HG03159 (cell line): ENCODE results near the gene RRAGD.
"Not testable (repeated sequence)": the region's sequence is repeated elsewhere in the genome, so short reads cannot be mapped to it uniquely, and the experiment has no call there.

ENCODE experiments used
- ATAC-seq: cut with Tn5 transposase; IDR thresholded peaks from one replicate; pipeline ENCODE4 v1.9.1; 2021; ENCODE audit warnings: mild to moderate bottlenecking, moderate library complexity; ENCODE audit not compliant: unreplicated experiment

The RRAGD gene

DNA sequence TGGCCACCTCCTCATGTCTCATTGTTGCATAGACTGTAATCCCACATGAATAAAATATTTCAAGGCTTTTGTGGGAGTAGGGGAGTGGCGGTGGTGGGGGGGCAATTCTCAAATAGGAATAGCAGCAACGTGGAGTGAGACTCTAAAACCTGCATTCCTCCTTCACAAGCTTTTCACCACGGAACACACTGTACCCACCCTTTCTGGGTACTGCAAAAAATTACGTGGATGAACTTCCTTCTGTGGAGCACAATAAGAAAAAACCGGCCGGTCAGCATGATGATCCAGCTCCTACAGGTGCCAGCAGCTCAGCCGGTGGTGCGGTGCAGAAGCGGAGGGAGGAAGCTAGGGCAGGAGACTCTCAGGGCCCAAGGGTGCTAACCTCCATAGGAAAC, 930 bp upstream of the RRAGD start:
- no peak for ATAC-seq

DNA sequence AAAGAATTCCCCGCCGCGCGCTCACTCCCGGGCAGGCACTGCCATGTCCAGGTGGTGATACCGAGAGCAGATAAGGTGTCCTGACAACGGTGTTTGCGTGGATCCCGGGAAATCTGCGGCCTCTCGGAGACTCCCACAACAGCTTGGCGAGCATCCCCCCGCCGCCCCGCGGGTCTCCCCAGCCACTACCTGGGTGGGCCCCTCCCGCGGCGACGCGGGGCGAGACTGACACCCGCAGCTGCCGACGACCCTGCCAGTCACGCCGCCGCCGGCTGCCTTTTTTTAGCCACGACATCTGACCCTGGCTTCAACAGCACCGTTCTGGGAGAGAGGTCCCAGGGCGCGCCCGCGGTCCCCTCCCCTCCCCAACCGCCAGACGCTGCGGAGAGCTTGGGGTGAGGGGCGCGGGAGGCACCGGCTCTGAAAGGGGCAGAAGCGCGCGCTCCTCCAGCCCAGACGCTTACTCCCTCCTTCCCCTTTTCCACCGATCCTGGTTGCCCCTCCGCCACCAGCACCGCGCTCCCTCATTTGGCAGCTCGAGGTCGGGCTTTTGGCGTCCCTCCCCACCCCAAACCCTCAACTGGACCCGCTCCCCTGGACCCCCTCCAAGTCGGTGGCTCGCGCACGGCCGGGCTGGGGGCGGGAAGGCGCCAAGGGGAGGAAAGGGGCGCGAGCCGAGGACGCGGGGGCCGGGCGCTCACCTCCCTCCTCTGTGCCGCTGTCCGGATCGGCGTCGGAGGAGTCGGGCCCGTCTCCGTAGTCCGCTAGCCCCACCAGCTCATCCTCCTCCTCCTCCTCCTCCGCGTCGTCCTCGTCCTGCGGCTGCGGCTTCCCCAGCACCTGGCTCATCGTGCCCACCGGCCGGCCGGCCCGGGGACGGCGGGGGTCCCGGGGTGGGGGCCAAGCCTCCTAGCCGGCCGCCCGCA, 665 bp downstream of the RRAGD start:
- peak; percentile 44 for ATAC-seq

GRCh38 chr6:89410788-89411144, 1.3 kb downstream of the RRAGD start:
- peak; percentile 7 for ATAC-seq

DNA sequence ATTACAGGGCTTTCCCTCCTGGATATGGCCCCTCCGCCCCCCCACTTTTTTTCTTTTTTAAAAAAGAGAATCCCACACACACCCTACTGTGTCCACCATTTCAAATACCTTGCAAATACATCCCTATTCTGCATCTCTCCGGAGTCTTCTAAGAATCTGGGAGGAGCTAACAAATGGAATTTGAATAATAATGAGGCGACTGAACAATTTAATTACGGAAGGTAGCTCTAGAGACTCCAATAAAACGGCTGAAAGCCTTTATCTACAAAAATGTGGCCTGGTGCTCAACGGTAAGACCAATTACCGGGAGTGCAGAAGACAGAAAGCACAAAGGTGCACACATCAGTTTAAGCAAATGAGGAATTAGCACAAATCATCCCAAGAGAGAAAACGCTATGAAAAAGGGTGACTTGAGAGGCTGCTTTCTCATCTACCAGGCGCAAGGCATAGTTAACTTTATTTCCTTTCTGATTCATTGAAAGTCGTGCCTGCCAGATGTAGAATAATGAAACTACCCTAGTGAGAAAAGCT, 1.8 kb downstream of the RRAGD start:
- no peak for ATAC-seq

DNA sequence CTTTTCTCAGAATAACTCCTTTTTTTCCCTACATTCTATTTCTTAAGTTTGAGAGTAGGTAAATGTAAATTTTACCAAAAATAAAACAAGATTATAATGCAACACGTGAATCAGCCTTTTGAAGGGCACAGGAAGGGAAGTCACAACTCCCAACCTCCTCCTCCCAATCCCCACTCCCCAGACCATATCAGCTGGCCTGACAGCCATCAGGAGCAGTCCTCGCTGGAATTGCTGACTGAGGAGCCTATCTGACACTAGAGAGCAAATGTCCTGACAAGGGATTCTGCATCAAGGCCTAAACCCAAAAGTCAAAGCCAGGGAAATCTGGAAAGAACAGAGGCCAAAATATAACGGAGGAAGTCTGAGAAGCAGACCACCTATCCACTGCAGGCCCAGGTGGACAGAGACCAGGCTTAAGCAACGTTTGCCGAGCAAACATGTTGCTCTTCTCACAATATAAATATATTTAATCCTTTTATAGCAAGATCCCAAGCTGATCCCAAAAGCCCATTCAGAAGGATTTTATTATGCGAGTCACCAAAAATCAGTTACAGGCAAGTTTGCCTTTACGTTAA, 2.5 kb downstream of the RRAGD start:
- ATAC-seq, result no peak

DNA sequence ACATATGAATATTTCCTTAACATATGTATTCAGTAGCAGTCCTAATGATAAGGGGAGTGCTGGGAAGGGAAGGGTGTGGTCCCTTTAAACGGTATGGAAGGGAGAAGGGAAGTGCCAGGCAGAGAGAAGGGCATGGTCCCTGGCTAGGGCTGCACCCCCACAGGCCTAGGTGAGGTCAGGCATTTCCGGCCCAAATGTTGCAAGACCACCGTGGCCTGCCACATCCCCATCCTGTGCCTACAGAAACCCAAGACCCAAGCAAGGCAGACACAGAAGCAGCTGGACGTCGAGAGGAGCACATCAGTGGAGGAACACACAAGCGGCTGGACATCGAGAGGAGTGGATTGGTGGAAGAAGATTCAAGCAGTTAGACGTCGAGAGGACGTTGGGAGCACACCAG, 5.9 kb downstream of the RRAGD start:
- no peak for ATAC-seq

- ATAC-seq, result no peak
Observed at GRCh38 chr6:89404512-89404911, 7.6 kb downstream of the RRAGD start.

GRCh38 chr6:89402776-89403175, 9.3 kb downstream of the RRAGD start:
- ATAC-seq, result no peak

- ATAC-seq, result no peak
Observed at GRCh38 chr6:89400912-89401399, 11.1 kb downstream of the RRAGD start.

GRCh38 chr6:89400050-89400449, 12.0 kb downstream of the RRAGD start:
- ATAC-seq, result no peak

DNA sequence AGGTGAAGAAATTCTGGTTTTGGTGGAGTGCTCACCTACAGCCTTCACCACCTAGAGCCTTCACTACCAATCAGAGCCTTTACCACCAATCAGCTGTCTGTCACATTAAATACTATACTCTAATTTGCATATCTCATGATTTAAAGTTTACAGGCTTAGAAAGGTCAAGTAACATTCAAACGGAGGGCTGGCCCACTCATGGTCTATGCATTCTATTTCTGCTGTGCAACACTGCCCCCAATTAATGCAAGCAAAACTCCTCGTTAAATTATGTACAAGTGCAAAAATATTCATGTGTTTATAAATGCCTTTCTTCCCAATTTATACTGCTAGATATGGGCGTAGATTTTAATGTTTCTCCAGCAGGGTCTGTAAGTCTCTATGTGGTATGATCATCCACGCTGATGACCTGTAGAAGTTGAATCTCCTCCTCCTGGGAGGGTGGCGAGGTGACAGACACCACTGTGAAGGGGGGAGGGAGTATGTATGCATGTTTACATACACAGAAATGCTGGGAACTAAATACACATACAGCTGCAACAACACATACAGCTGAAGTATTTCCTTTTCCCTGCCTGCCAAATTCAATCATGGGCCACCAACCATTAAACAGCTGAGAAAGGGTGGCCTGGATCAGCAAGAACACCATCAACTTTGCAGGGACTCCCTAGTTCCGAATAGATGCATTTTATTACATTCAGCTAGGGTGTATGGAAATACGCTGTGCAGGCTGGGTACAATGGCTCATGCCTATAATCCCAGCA, 13.1 kb downstream of the RRAGD start:
- no peak for ATAC-seq

GRCh38 chr6:89397884-89398283, 14.2 kb downstream of the RRAGD start:
- not testable (repeated sequence) for ATAC-seq

DNA sequence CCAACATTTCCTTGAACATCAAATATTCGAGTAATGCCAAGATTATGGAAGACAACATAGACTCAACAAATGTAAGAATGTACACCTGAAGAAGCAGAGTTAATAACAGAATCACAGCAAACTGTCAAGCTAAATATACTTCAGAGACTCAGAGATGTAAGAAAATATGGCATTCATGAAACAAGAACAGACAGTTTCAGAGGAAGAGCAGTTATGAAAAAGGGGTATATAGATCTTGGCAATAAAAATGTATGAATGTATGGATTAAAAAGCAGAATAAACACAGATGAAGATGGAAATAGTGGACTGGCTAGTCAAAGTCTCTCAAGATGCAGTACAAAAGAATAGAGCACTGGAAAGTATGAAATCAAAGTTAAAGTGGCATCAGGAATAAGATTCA, 18.4 kb downstream of the RRAGD start:
- no peak for ATAC-seq

GRCh38 chr6:89392823-89393222, 19.2 kb downstream of the RRAGD start:
- no peak for ATAC-seq

DNA sequence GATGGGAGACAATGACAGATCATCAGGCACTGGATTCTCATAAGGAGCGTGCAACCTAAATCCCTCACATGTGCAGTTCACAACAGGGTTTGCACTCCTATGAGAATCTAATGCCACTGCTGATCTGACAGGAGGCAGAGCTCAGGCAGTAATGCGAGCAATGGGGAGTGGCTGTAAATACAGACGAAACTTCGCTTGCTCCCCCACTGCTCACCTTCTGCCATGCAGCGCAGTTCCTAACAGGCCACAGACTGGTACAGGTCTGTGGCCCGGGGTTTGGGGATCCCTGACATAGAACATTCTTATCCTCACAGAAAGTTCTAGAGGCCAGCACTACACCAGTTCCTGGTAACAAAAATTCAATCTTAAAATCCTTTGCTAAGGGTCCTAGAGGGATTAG, 23.2 kb downstream of the RRAGD start:
- no peak for ATAC-seq

GRCh38 chr6:89387516-89388201, 24.4 kb downstream of the RRAGD start:
- ATAC-seq, result peak; percentile 92

GRCh38 chr6:89386917-89387491, 25.1 kb downstream of the RRAGD start:
- peak; percentile 7 for ATAC-seq

GRCh38 chr6:89385846-89386245, 26.2 kb downstream of the RRAGD start:
- ATAC-seq, result no peak

DNA sequence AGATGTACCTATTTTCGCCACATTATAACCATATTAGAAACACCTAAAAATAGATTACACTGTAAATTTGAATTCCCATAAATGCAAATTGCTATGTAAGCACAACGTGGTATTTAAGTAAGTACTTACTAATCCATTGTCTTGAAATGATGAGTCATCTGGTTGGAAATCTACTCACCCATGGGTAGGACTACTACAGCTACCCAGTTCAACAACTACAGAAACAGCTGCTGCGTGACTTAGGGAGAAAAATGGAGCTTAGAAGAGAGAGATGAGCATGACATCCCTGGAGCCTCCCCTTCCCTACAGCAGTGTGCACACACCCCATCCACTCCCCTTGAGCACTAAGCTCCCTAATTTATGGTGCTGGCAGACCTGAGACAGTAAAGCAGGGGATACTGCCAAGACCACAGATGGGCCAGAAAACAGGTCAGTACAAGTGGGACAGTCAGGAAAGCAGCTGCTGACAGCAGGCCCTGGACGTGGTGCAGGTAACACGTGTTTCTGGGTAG, 26.9 kb downstream of the RRAGD start:
- ATAC-seq, result peak; percentile 51

DNA sequence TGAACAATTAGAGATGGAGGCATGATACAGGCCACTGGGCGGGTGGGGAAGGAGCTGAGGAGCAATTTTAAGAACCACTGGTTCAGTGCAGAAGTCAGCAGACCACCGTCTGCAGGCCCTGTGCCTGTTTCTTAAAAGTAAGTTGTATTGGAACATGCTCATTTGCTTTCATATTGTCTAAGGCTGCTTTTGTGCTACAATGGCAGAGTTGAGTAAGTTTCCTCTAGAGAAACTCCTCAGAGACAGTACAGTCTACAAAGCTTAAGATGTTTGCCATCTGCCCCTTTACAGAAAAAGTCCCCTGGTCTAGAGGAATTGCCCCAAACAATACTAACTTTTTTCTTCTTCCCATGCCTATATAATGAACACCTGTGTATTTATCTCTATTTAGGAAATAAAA, 31.0 kb downstream of the RRAGD start:
- ATAC-seq, result no peak
